Medulla oblongata (tissue), 1 donor: ENCODE measurements around the gene JARID2.

Experiments
- DNase-seq: peaks from one replicate; pipeline ENCODE4 v3.0.0-alpha.2; 2015; ENCODE audit errors: extremely low spot score

The JARID2 gene

GRCh38 chr6:15504581-15505350, 258.9 kb downstream of the JARID2 start:
- peak; percentile 93 for DNase-seq

- no peak for DNase-seq
Measured at GRCh38 chr6:15505463-15505918, 259.6 kb downstream of the JARID2 start.

- DNase-seq: no peak
Measured at GRCh38 chr6:15506066-15506465, 260.2 kb downstream of the JARID2 start.

- DNase-seq: no peak
Measured at GRCh38 chr6:15507221-15507620, 261.4 kb downstream of the JARID2 start.

GRCh38 chr6:15507746-15508145, 261.9 kb downstream of the JARID2 start:
- DNase-seq: no peak

- no peak for DNase-seq
Measured at GRCh38 chr6:15508441-15508871, 262.6 kb downstream of the JARID2 start.

- DNase-seq: no peak
Measured at GRCh38 chr6:15508931-15509330, 263.1 kb downstream of the JARID2 start.

- DNase-seq: no peak
Measured at GRCh38 chr6:15509335-15509933, 263.6 kb downstream of the JARID2 start.

GRCh38 chr6:15510121-15510520, 264.3 kb downstream of the JARID2 start:
- no peak for DNase-seq

GRCh38 chr6:15510536-15511247, 264.8 kb downstream of the JARID2 start:
- DNase-seq: no peak

- no peak for DNase-seq
Measured at GRCh38 chr6:15511248-15512125, 265.6 kb downstream of the JARID2 start.

- DNase-seq: no peak
Measured at GRCh38 chr6:15512126-15512525, 266.3 kb downstream of the JARID2 start.

GRCh38 chr6:15512721-15513120, 266.9 kb downstream of the JARID2 start:
- no peak for DNase-seq

GRCh38 chr6:15513131-15513771, 267.4 kb downstream of the JARID2 start:
- no peak for DNase-seq

- no peak for DNase-seq
Measured at GRCh38 chr6:15513801-15514711, 268.2 kb downstream of the JARID2 start.

GRCh38 chr6:15515226-15515625, 269.4 kb downstream of the JARID2 start:
- DNase-seq: no peak

GRCh38 chr6:15515660-15516375, 269.9 kb downstream of the JARID2 start:
- DNase-seq: no peak

GRCh38 chr6:15516378-15516777, 270.5 kb downstream of the JARID2 start:
- DNase-seq: no peak

GRCh38 chr6:15516923-15517560, 271.2 kb downstream of the JARID2 start:
- DNase-seq: no peak
